Brain microvascular endothelial cell (primary cell): ENCODE data around the gene PCDHGA2.
"Not testable (repeated sequence)": the region's sequence is repeated elsewhere in the genome, so short reads cannot be mapped to it uniquely, and the experiment has no call there.

Source experiments
- DNase-seq: peaks from one replicate; pipeline ENCODE4 v3.0.0-alpha.2; 2020
- H3K27ac ChIP-seq: fragments of 250-450 bp; sonication (Bioruptor Pico); 2 replicates; pipeline ENCODE4 v1.5.1; 2020; ENCODE audit warnings: mild to moderate bottlenecking, moderate library complexity
- H3K27me3 ChIP-seq: fragments of 250-450 bp; sonication (Bioruptor Pico); replicated peaks from 2 replicates; pipeline ENCODE4 v1.5.1; 2020; ENCODE audit warnings: mild to moderate bottlenecking
- H3K36me3 ChIP-seq: fragments of 250-450 bp; sonication (Bioruptor Pico); replicated peaks from 2 replicates; pipeline ENCODE4 v1.5.1; 2020; ENCODE audit warnings: mild to moderate bottlenecking
- H3K4me3 ChIP-seq: 2 replicates; pipeline ENCODE4 v1.5.1; 2011; ENCODE audit warnings: low read depth, mild to moderate bottlenecking, control low read depth, low read length, moderate library complexity
- CTCF ChIP-seq: IDR thresholded peaks from 2 replicates; pipeline ENCODE4 v1.5.1; 2011; ENCODE audit warnings: low read depth, mild to moderate bottlenecking, moderate library complexity, low read length, control low read depth, inconsistent platforms; ENCODE audit errors: missing control alignments
- in situ Hi-C: cut with HindIII; loops from 2 replicates; pipeline ENCODE4 v1.10.0; 2017; ENCODE audit warnings: low sequenced_read_pairs, low pct_ligation_motif_present

PCDHGA2 gene

GRCh38 chr5:141343953-141344463 lies 5.4 kb downstream of the PCDHGA2 start:
- Histone ChIP-seq H3K4me3 (peak overlapping the region; percentile 38), H3K36me3 (no peaks in the 10 kb centered on the region), H3K27me3 (no peaks in the 10 kb centered on the region), H3K27ac (no peak overlapping the region)
- TF ChIP-seq CTCF = no peak
- DNase-seq = no peak
- in situ Hi-C loops = no loop called here

- H3K4me3 ChIP-seq = no peak overlapping the region
- no peak overlapping the region for H3K27ac ChIP-seq
- H3K27me3 ChIP-seq = no peaks in the 10 kb centered on the region
- TF ChIP-seq CTCF = no peak
- no peaks in the 10 kb centered on the region for H3K36me3 ChIP-seq
- in situ Hi-C loops = no loop called here
- no peak for DNase-seq
Measured at GRCh38 chr5:141345327-141345726, 6.8 kb downstream of the PCDHGA2 start.

- H3K27me3 ChIP-seq, H3K4me3 ChIP-seq, H3K27ac ChIP-seq, in situ Hi-C loops, H3K36me3 ChIP-seq, DNase-seq: not testable (repeated sequence)
Measured at GRCh38 chr5:141346017-141346416, 7.5 kb downstream of the PCDHGA2 start.

GRCh38 chr5:141349917-141350619 lies 11.5 kb downstream of the PCDHGA2 start, which contains the start of gene PCDHGB1:
PCDHGB1 (plus strand) TSS chr5:141350099; CDS start chr5:141350261, 162 bp downstream.
- no peak within 1 kb of the TSS for H3K27ac ChIP-seq
- peak within 1 kb of the TSS; percentile 17 for H3K4me3 ChIP-seq
- peak; percentile 9 for DNase-seq

GRCh38 chr5:141351591-141351990 lies 13.0 kb downstream of the PCDHGA2 start:
- Histone ChIP-seq H3K27me3 (no peaks in the 10 kb centered on the region), H3K36me3 (no peaks in the 10 kb centered on the region), H3K27ac (no peak overlapping the region), H3K4me3 (no peak overlapping the region)
- no peak for DNase-seq
- no peak for TF ChIP-seq CTCF
- in situ Hi-C loops = no loop called here

More at GRCh38 chr5:141349917-141350619, 11.5 kb downstream of the PCDHGA2 start, which contains the start of gene PCDHGB1:
- peak; percentile 63 for TF ChIP-seq CTCF
- in situ Hi-C loops = no loop called here
- no peaks in the 10 kb centered on the region for H3K27me3 ChIP-seq
- no peaks in the 10 kb centered on the region for H3K36me3 ChIP-seq

GRCh38 chr5:141354900-141355469 lies 16.4 kb downstream of the PCDHGA2 start, which contains the start of gene PCDHGA4:
PCDHGA4 (plus strand) TSS chr5:141355021; CDS start chr5:141355108, 87 bp downstream.
- no peaks in the 10 kb centered on the region for H3K27me3 ChIP-seq
- no peak for DNase-seq
- H3K4me3 ChIP-seq = peak within 1 kb of the TSS; percentile 31
- H3K36me3 ChIP-seq = no peaks in the 10 kb centered on the region
- in situ Hi-C loops = no loop called here
- TF ChIP-seq CTCF = peak; percentile 37
- H3K27ac ChIP-seq = no peak within 1 kb of the TSS
